Measurements from ENCODE around the gene PNKP.
A peak's percentile ranks its signal among the peaks of the same experiment; 100 is the strongest.

PNKP gene

DNA sequence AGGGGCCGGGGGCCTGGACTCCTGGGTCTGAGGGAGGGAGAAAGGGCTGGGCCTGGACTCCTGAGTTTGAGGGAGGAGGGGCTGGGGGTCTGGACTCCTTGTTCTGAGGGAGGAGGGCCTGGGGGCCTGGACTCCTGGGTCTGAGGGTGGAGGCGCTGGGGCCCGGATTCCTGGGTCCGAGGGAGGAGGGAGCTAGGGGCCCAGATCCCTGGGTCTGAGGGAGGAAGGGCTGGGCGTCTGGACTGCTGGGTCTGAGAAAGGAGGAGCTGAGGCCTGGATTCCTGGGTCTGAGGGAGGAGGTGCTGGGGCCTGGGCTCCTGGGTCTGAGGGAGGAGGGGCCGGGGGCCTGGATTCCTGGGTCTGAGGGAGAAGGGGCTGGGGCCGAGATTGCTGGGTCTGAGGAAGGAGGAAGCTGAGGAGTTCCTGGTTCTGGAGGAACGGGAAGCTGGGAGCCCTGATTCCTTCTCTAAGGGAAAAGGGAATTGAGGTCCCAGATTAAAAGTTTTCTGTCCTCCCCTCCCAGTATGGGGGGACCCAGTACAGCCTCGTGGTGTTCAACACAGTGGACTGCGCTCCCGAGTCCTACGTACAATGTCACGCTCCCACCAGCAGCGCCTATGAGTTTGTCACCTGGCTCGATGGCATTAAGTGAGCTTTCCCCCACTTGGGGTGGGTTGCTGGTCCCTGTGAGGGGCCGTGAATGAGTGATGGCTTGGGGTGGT lies 48.6 kb downstream of the PNKP start:
- DNase-seq (ENCODE audit: low spot score): peak; percentile 58

DNA sequence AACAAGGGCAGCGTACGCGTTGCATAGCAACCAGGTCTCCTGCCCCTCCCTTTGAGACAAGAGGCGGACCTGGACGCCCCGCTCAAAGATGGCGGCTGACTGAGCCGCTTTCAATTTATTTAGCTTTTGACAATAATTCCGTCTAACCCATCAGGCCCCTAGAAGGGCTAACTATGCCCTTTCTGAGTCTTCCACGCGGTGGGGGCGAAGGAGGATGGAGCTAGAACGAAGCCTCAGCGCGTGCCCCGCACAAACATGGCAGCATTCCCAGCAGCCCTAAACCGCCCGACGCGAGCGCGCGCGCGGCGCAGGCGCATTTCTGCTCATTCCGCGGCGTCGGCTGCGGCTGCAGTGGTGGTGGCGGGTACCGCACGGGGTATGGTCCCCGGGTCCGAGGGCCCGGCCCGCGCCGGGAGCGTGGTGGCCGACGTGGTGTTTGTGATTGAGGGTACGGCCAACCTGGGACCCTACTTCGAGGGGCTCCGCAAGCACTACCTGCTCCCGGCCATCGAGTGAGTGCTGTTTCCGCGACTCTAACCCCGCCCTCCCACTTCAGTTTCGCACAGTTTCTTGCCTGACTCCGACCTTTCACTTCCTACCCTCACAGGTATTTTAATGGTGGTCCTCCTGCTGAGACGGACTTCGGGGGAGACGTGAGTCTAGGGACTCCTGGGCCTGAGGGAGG lies 49.3 kb downstream of the PNKP start, which contains the start of gene MED25:
MED25 (plus strand) TSS at position 326 of the 685 bp plus-strand sequence; CDS start at position 379, 53 bp downstream.
- DNase-seq (ENCODE audit: low spot score): peak; percentile 96

DNA sequence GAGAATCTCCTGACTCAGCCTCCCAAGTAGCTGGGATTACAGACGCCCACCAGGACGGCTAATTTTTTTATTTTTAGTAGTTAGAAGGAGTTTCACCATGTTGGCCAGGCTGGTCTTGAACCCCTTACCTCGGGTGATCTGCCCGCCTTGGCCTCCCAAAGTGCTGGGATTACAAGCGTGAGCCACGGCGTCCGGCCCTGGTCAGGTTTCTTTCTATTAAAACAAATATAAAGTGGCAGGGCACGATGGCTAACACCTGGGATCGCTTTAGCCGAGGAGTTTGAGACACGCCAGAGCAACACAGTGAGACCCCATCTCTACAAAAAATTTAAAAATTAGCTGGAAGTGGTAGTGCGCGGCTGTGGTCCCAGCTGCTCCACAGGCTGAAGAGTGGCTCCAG lies 50.8 kb downstream of the PNKP start:
- no peak for DNase-seq (ENCODE audit: low spot score)

DNA sequence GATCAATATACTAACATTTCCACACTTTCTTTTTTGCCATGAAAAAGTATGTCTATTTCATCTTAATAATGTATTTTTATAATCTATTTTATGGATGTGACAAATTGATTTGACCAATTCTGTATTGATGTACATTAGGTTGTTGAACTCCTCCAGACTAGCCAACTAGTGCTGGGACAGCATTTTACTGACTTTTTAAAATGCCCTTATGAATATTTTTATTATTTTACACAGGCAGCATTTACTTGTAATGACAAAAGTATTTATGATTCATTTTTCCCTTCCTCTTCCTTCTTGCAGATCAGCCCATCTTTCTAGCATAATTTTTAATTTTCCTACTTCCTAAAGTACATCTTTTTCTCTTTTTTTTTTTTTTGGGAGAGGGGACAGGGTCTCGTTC lies 53.4 kb downstream of the PNKP start:
- DNase-seq (ENCODE audit: low spot score): no peak

DNA sequence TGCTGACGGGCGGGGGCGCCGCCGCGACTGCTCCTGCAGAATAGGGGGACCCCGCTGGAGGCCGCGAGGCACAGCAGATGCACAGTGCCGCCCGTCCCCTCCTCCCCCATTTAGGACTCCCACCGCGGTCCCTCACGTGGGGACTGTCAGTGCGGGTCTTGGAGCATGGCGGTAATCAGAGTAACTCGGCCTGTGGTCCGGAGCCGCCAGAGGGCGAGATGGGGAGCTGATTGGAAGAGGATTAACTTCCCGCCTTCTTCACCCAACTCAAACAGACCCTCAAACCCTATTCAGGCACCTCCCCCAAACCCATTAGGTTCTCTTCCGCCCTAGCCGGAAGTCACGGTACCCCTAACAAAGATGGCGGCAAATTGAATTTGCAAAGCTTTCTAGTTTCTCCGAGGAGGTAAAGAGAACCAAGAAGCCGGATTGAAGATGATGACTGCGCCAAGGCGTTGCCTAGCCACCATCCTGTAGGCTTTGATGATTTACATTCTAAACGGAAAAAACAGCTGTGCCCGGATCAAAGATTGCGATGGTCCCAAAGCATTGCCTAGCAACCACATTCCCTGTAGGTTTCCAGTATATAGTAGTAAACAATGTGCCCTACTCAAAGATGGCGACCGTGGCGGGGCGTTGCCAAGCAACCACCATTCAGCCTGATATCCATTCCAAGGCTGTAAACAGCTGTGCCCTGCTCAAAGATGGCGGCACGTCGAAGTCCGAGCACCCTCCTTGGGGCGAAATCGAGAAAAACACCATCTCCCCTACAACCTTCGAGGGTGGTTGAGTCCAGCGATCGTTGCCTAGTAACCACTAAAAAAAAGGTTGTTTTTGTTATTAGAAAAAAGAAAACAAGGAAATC lies 54.1 kb downstream of the PNKP start, which contains the start of gene FUZ:
FUZ (minus strand) TSS at position 296 of the 865 bp plus-strand sequence; CDS start at position 110, 186 bp downstream.
- peak; percentile 99 for DNase-seq (ENCODE audit: low spot score)

DNA sequence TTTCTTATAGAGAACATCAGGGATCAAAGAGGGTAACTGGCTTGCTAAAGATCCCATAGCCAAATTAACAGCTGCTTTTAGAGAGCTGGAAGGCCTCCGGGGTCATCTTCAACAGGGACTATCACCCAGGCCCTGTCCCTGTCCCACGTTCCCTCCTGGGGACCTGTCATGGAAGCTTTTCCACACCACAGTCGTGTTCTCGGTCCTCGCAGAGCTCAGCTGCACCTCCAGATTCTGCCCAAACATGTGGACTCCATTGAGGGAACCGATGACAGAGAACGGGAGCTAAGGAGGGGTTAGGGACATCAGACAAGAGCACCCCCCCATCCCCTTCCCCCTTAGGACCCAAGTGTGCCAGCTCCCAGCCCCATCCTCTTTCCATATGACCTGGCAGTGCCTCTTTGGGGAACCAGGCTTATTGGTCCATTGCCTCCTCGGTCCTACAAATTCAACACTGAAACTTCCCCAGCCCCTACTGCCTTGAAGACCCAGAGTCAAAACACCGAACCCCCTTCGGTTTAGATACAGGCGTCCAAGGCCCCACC lies 54.9 kb downstream of the PNKP start:
- DNase-seq (ENCODE audit: low spot score): no peak

DNA sequence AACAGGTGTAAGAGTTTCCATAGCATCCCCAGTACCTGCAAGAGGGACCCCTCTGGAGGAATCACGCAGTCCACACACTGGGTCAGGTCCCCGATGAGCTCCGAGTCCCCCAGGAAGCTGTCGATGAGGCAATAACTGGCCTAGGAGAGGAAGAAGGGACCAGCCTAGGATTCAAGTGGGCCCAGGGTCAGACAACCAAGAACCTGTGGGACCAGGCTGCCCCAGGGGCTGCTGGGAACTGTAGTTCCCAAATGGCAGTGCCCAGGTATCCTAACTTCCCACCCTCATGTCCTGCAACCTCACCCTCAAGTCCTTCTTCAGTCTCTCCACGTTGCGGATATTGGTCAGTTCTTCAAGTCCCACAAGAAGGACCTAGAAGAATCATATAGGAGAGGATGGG lies 56.0 kb downstream of the PNKP start:
- DNase-seq (ENCODE audit: low spot score): no peak

All from hematopoietic multipotent progenitor cell treated with erythropoietin and hydrocortisone succinate and interleukin-3 and kit ligand, for 17 days (in vitro differentiated cells).